Right lobe of liver (tissue), 6 donors: ENCODE measurements around the gene NADSYN1. TPM values are rescaled to one million over a fixed set of nuclear protein-coding genes. Genes with fewer than 3 reads are reported as not detected.

ENCODE experiments used
- ATAC-seq, 4 donors: fragments of 200-7000 bp; cut with Tn5 transposase; one replicate each; pipeline ENCODE4 v1.9.1; 2020; ENCODE audit warnings: mild to moderate bottlenecking in 4 of 4, moderate library complexity in 4 of 4
- DNase-seq, 3 donors: peaks; one replicate each; pipeline ENCODE4 v3.0.0-alpha.2; 2020
- H3K27ac ChIP-seq, 3 donors: fragments of 200-600 bp; one replicate each; pipeline ENCODE4 v1.8.0; 2022
- H3K27me3 ChIP-seq, 2 donors: fragments of 200-600 bp; one replicate each; pipeline ENCODE4 v1.8.0; 2022
- H3K36me3 ChIP-seq, 4 donors: fragments of 200-600 bp; sonication (generic) in 1 of 4; one replicate each; pipeline versions ENCODE4 v1.5.1 to v1.8.0; 2017 to 2022; ENCODE audit warnings: control low read depth in 1 of 4
- H3K4me1 ChIP-seq, 4 donors: fragments of 200-600 bp; sonication (generic) in 1 of 4; one replicate each; pipeline versions ENCODE4 v1.5.1 to v1.8.0; 2017 to 2022; ENCODE audit warnings: control low read depth in 1 of 4
- H3K4me3 ChIP-seq, 3 donors: fragments of 200-600 bp; one replicate each; pipeline ENCODE4 v1.8.0; 2022
- H3K9me3 ChIP-seq, 4 donors: fragments of 200-600 bp; sonication (generic) in 1 of 4; one replicate each; pipeline versions ENCODE4 v1.5.1 to v1.8.0; 2017 to 2022; ENCODE audit warnings: control low read depth in 1 of 4
- CTCF ChIP-seq, 4 donors: fragments of 200-600 bp in 3 of 4; fragments of 450-650 bp in 1 of 4; IDR thresholded peaks; one replicate each; pipeline versions ENCODE4 v1.5.1 to v1.8.0; 2016 to 2022; ENCODE audit warnings: antibody characterized with exemption in 4 of 4, mild to moderate bottlenecking in 2 of 4
- POLR2A ChIP-seq: fragments of 450-650 bp; IDR thresholded peaks from one replicate; pipeline ENCODE4 v1.6.1; 2017; ENCODE audit warnings: antibody characterized with exemption, mild to moderate bottlenecking
- WGBS: methylation state at CpG from one replicate; pipeline ENCODE4 v1.1.6; 2018; ENCODE audit warnings: low coverage, low lambda C conversion rate; ENCODE audit not compliant: insufficient coverage; ENCODE audit errors: missing lambda C conversion rate; 5-methylcytosine and 5-hydroxymethylcytosine counted together
- intact Hi-C, 2 donors: fragments of 100-400 bp; cut with DNase I; formaldehyde crosslinking; loops; one replicate each; pipeline versions ENCODE4 v1.11.2 to v1.14.1; 2022
- total RNA-seq, 6 experiments: library from RNA; depleted of rRNA in 2 of 6; stranded (reverse); fragments of >200 nt in 2 of 6; fragmentation: NEBNext Ultra II Directional in 3 of 6; extraction: Animal tissue kit (Norgen Biotek cat#: 25700) in 3 of 6; gene quantifications; one replicate each; pipeline versions ENCODE4 v1.1.0 to v1.2.4, GENCODE V29; 2016 to 2023
- donor health status: DM: no; HTN: yes; CAD: no.
- donor health status: DM: no; HTN: no; CAD: no.
- donor health status: DM: no; HTN: no; CAD: no.
- donor health status: DM: no; HTN: yes; CAD: no.
- donor health status: DM: no; HTN: yes; CAD: no.

NADSYN1 gene
- total RNA-seq, 6 experiments from 2014 or later = 26.4 to 54.7 (median 35.4) TPM

DNA sequence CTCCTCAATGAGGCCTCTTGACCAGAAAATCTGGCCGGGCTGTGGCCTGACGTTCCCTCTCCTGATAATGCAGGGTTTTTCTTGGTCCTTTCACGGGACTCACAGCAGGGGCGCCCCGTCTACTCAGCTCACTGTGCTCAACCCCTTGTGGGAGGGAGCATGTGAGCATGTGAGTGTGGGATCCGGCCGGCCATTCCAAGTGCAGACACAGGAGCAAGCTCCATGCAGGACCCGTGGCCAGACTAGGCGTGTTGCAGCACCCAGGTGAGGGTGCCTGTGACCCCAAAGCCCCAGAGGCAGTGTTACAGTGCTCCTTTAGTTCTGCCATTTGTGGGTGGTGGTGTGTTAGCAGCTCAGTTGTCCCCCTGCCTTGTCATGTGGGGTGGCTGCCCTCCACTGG, 22.8 kb upstream of the NADSYN1 start:
- intact Hi-C loops = no loop called here
- DNase-seq = no peak
- WGBS = 100% methylated on average over 3 of the region's 9 CpGs
- H3K27me3 ChIP-seq = no peaks in the 10 kb centered on the region
- no peak for ATAC-seq
- no peak overlapping the region for H3K4me3 ChIP-seq
- no peaks in the 10 kb centered on the region for H3K9me3 ChIP-seq
- TF ChIP-seq POLR2A (no peak), CTCF (IDR thresholded peaks at IDR 0.05) (no peak)
- peaks cover 0 to 41% (median 21%) of the 10 kb centered on the region in 4 donors for H3K4me1 ChIP-seq
- H3K27ac ChIP-seq = no peak overlapping the region
- peaks cover 0 to 5% (median 0%) of the 10 kb centered on the region in 4 donors for H3K36me3 ChIP-seq

DNA sequence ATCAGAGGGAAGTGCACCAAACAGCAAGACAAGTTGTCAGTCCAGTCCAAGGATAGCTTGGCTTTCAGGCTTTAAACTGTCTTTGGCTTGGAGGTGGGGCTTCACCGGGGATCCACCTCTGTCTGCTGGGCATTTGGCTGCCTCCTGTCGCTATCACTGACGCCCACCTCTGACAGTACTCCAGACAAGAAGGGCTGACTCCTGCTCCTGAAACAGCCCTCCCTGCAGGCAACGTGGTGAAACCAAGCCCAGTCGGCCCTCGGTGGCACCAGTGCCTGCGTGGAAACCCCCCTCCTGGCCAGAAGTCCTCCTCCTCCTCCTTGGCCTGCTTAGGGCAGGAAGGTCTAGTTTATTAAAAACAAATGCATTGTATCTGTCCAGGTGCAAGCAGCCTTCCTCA, 21.7 kb upstream of the NADSYN1 start:
- H3K9me3 ChIP-seq = no peaks in the 10 kb centered on the region
- peaks cover 0 to 43% (median 22%) of the 10 kb centered on the region in 4 donors for H3K4me1 ChIP-seq
- no peak for TF ChIP-seq POLR2A
- TF ChIP-seq CTCF (IDR thresholded peaks at IDR 0.05) = no peak
- H3K36me3 ChIP-seq = peaks cover 0 to 16% (median 1%) of the 10 kb centered on the region in 4 donors
- H3K27ac ChIP-seq = peak overlapping the region in 1 of 3 donors; percentile 87
- WGBS = 30% methylated on average over 5 of the region's 7 CpGs
- no peaks in the 10 kb centered on the region for H3K27me3 ChIP-seq
- intact Hi-C loops = no loop called here
- ATAC-seq = no peak
- H3K4me3 ChIP-seq = no peak overlapping the region
- no peak for DNase-seq

DNA sequence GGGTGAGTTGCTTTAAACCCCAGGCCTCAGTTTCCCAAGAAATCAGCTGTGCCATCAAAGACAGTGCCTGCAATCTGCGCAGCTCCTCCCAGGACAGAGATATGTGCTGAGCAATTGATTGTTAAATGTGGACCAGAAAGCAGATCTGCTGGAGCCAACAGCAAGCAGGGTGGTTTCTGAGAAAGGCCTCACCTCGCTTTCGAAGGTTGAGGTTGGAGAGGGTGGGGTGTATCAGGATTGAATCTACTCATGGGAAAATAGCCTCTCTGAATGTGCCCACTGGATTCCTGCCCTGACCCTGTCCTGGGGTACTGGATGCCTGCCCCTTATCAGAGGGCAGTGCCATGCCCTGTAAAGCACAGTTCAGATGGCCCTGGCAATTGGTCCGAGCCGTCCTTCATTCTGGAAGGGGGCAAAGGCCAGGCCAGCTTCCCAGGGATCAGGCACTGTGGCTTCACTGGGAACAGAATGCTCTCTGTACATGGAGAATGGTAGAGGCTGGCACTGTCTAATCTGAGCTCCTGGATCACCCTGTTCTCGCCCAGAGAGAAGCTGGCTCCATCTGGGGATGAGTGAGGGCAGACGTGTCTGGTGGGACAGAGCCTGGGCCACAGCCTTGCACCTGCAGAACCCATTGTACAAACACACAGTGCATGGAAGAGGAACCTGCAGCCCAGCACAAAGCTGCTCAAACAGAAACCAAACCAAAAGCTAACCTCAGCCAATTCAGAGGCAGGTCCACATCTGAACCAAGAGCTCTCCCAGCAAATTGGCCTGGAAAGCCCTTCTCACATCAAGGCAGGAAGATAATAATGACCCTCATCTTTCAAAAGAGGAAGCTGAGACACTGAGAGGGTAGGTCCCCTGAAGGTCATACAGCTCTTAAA, 20.0 kb upstream of the NADSYN1 start:
- intact Hi-C loops = no loop called here

More for the DNA sequence above, 20.0 kb upstream of the NADSYN1 start:
- H3K27ac ChIP-seq = peak overlapping the region; percentile 16 to 87 (median 72)
- DNase-seq (peak; percentile 56 to 94 (median 91)), ATAC-seq (peak; percentile 60 to 84 (median 82))
- TF ChIP-seq CTCF (IDR thresholded peaks at IDR 0.05) = no peak
- TF ChIP-seq POLR2A = no peak
- peaks cover 0 to 28% (median 1%) of the 10 kb centered on the region in 4 donors for H3K36me3 ChIP-seq
- H3K4me3 ChIP-seq = no peak overlapping the region
- no peaks in the 10 kb centered on the region for H3K9me3 ChIP-seq
- peaks cover 0 to 43% (median 22%) of the 10 kb centered on the region in 4 donors for H3K4me1 ChIP-seq
- no peaks in the 10 kb centered on the region for H3K27me3 ChIP-seq
- WGBS = 63% methylated on average over 3 of the region's 7 CpGs
